HG03571 (cell line): ENCODE results near the gene NCAN.
"Not testable (repeated sequence)": the region's sequence is repeated elsewhere in the genome, so short reads cannot be mapped to it uniquely, and the experiment has no call there.

Source experiments
- ATAC-seq: cut with Tn5 transposase; IDR thresholded peaks from one replicate; pipeline ENCODE4 v1.9.1; 2021; ENCODE audit not compliant: unreplicated experiment

NCAN gene

GRCh38 chr19:19192910-19193423 lies 18.8 kb upstream of the NCAN start:
- no peak for ATAC-seq

- ATAC-seq, result no peak
Observed at GRCh38 chr19:19193926-19194325, 17.8 kb upstream of the NCAN start.

- ATAC-seq, result no peak
Observed at GRCh38 chr19:19201697-19202630, 9.8 kb upstream of the NCAN start.

GRCh38 chr19:19202707-19203011 lies 9.1 kb upstream of the NCAN start:
- peak; percentile 13 for ATAC-seq

GRCh38 chr19:19203012-19203856 lies 8.5 kb upstream of the NCAN start, which contains the start of gene NR2C2AP:
TSS of gene NR2C2AP (minus strand) at chr19:19203414. CDS start at chr19:19203060, 354 bp downstream.
- peak; percentile 60 for ATAC-seq

GRCh38 chr19:19204181-19204580 lies 7.6 kb upstream of the NCAN start:
- no peak for ATAC-seq

- no peak for ATAC-seq
Observed at GRCh38 chr19:19205416-19206410, 6.0 kb upstream of the NCAN start.

- no peak for ATAC-seq
Observed at GRCh38 chr19:19206938-19207337, 4.8 kb upstream of the NCAN start.

GRCh38 chr19:19207637-19208572 lies 3.9 kb upstream of the NCAN start:
- no peak for ATAC-seq

GRCh38 chr19:19209372-19209771 lies 2.4 kb upstream of the NCAN start:
- ATAC-seq, result no peak

- ATAC-seq, result no peak
Observed at GRCh38 chr19:19212916-19213315, 1.2 kb downstream of the NCAN start.

GRCh38 chr19:19213426-19214158 lies 1.8 kb downstream of the NCAN start:
- no peak for ATAC-seq

- no peak for ATAC-seq
Observed at GRCh38 chr19:19214159-19214490, 2.4 kb downstream of the NCAN start.

- no peak for ATAC-seq
Observed at GRCh38 chr19:19214892-19215291, 3.1 kb downstream of the NCAN start.

- no peak for ATAC-seq
Observed at GRCh38 chr19:19215792-19216191, 4.0 kb downstream of the NCAN start.

GRCh38 chr19:19217099-19217498 lies 5.3 kb downstream of the NCAN start:
- no peak for ATAC-seq

- ATAC-seq, result no peak
Observed at GRCh38 chr19:19218911-19219310, 7.2 kb downstream of the NCAN start.

GRCh38 chr19:19221000-19221399 lies 9.2 kb downstream of the NCAN start:
- not testable (repeated sequence) for ATAC-seq

GRCh38 chr19:19223060-19223459 lies 11.3 kb downstream of the NCAN start:
- no peak for ATAC-seq
